Stimulated activated CD8-positive, alpha-beta memory T cell treated with anti-CD3 and anti-CD28 coated beads, Interleukin-4, amount 100 ng/mL, for 1 hour (primary cell): Measurements from ENCODE around the gene RPAP3.

ENCODE experiments used
- DNase-seq, 2 donors: peaks; one replicate each; pipeline ENCODE4 v3.0.0-alpha.2; 2020; ENCODE audit warnings: low read depth in 2 of 2, low spot score in 1 of 2

RPAP3 gene

DNA sequence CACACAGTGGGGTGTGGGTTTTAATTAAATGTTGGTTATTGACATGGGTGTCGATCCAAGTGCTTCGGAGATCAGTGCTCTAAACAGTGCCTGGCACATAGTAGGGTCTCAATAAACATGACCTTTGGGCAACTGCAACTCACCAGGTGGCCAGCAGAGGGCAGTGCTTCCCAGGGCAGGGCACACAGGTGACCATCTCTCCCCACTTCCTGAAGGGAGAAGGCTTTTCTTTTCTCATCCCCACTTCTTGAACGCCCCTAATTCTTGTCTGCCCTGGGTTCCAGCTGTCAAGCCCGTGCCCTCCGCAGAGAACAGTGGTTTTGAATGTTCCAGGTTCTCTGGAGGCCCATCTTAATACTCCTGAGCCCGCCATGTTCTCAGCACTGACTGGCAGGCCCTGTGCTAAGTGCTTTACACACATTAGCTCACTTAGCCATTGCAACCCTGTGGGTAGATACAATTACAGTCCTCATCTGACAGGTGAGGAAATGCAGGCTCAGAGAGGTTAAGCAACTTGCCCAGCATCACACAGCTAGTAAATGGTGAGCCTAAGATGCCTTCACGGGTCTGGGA is 36.5 kb upstream of the RPAP3 start:
- peak; percentile 58 for DNase-seq

GRCh38 chr12:47741340-47741703 is 35.5 kb upstream of the RPAP3 start:
- DNase-seq, result peak; percentile 17 to 48

- no peak for DNase-seq
These were observed 34.9 kb upstream of the RPAP3 start for GRCh38 chr12:47740606-47741339.

DNA sequence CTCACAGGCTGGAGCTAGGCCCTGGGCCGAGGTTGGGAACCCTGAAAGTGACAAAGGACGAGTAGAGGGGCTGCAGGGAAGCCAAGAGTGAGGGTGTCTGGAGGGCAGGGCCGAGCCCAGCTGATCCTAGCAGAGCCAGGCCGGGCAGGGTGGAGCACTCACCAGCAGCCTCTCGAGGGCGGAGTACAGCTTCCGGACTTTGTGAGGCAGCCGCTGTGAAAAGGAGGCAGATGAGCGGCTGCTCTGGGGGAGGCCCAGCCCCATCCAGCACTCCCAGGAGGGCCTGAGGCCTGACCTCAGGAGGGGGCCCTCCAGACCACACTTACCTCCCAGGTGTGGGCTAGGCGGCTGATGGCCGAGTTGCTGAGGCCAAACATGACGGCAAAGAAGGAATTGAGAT is 34.1 kb upstream of the RPAP3 start:
- no peak for DNase-seq

DNA sequence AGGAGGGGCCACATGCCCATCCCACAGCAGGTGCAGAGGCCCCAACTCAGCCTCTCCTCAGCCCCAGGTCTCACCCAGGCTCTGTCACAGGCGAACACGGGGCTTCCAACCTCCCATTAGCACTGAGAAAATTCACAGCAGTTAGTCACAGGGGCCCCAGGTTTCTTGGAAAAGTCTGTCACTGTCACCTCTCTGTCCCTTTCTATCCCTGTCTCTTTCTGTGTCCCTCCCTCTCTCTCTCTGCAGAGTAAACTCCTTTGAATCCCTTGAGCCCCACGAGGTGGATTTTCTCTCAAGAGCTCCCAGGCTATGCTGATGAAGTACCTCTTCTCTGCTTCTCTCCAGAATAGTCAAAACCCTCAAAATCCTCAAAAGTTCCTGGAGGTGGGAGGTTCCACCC is 33.5 kb upstream of the RPAP3 start:
- DNase-seq, result no peak

DNA sequence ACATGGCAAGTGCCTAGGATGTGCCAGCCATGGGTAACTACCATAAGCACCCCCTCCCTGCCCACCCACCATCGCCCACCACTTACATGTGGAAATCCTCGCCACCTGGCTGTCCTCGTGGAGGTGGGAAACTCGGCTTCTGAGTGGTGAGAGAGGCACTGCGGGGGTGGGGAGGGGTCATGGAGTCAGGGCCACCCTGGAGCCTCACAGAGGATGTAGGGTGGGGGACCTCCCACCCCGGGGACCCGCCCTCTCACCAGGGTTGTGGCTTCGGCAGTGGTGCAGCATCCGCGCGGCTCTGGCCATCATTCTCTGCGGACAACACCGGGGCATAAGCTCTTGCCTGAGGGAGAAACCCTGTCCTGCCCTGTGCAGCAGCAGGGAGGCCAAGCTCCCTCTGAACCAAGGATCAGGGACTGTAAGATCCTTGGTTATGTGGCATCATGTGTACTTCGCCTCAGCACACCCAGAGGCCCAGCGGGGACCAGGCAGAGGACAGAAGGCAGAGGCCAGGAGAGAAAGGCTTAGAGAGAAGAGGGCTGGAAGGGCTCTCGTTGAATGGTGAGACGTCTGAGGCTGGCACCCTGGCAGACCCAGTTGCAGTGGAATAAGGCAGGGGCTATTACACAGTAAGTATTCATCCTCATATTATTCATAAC is 32.2 kb upstream of the RPAP3 start:
- DNase-seq, result no peak

DNA sequence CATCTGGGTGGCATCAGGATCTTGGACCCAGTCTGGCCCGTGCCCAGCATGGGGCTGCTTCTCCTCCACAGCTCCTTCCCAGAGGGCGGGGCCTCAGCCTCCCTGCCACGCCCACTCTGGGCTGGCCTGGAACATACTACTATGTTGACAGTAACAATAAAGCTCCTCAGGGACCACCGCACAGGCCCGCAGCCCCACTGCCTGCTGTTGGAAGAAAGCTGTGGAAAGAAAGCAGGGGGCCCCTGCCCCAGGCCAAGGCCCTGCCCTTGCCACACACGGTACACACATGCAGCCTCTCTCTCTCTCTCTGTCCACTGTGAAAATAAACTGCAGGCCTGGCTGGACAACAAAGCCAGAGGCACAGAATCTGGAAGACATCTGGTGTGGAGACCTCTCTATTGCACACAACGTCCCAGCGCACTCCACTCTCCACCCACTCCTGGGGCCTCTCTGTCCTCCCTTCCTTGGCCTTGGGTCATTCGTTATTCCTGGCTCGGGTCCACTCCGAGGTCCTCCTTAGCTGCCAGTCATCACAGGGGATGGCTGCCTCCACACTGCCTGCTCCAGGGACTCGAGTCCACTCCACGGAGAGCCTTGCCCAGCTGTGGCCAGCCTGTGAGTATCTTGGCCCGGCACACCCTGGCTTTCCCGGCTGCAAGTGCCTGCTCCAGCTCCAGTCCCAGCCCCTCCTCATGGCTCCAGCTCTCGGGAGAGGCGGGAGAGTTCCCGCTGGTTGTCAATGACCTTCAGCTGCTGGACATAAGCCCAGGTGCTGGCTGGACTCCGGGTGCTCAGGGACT is 31.2 kb upstream of the RPAP3 start:
- DNase-seq, result no peak

DNA sequence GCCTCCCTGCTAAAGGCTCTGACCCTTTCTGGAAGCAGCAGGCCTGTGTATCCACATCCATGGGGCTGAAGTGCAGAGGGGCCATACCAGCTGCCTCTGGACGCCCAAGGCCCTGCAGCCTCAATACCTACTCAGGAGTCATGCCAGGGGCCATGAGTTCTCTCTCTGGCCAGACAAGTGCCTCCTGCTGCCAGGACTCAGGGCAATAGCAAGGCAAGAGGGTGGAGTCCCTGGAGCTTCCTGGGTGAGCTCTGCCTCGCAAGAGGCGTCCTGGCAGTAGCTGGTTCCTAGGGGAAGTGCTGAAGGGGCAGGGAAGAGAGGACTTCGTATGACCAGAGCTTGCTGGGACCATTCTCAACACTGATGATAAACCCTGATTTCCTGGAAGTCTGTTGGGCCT is 30.4 kb upstream of the RPAP3 start:
- no peak for DNase-seq

- DNase-seq, result no peak
These were observed 29.8 kb upstream of the RPAP3 start for GRCh38 chr12:47735649-47736048.

DNA sequence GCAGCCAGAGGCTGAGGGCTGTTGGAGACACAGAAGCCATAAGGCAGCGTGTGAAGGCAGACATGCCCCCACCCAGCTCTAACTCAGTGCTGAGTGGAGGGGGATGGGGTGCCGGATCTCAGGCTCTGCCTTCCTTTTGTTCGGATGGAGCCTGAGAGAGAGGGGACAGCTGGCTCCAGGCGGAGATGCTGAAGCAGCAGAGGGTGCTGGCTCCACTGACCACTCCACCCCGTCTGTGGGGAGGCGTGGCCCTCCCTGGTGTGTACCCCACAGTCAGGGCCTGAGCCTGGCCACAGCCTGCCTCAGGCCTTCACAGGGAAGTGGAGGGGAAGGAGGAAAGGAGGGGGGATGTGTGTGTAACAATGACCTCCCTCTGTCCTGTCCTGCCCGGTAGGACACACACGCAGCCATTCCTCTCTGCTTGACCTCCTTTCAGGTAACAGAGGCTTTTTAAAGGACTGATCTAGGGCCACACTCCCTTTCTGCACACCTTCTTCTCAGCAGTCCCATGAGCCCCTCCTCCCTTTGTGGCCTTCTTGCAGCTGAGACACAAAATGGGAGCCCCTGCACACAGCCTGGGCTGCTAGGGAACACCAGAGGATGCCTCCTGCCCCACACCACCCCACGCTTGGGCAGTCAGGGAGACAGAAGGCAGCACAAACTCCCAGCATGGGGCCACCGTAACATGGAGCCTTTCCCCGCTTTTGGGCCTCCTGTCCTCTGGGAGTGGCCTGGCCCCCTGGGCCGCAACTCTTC is 29.1 kb upstream of the RPAP3 start:
- no peak for DNase-seq

DNA sequence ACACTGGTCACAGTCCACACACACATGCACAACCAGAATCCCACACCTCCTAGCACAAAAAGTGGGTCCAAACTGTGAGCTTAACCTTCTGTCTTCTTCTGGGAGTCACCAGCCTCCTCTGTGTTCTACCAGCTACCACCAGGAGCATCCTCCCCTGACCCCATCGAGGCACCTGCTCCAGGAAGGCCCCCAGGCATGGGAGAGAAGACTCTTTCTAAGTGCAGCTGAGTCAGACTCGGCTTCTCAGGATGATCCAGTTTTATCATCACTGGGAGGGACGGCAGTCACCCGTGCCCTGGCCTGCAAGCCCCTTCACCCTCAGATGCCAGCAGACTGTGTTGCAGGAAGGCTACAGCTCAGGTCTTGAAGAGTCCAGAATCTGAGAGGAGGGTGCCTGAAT is 27.3 kb upstream of the RPAP3 start:
- no peak for DNase-seq

- no peak for DNase-seq
These were observed 26.7 kb upstream of the RPAP3 start for GRCh38 chr12:47732504-47732903.

- DNase-seq, result no peak
These were observed 25.9 kb upstream of the RPAP3 start for GRCh38 chr12:47731723-47732122.

DNA sequence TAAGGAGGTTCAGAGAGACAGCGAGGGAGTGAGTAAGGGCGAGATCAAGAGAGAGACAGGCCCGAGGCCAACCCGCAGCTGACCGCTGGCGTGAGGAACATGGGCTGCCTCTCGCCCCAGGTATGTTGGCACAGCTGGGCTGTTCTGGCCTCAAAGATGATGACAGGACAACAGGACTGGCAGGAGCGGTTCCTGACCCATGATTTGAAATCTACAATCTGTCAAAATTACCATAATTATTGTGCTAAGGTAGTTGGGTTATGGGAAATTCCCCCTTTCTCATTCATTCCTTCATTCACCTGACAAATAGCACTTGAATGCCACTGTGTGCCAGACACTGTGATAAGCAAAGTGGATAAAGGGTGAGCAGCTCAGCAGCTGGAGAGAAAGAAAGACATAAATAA is 24.5 kb upstream of the RPAP3 start:
- no peak for DNase-seq

GRCh38 chr12:47729233-47729632 is 23.4 kb upstream of the RPAP3 start:
- no peak for DNase-seq

- DNase-seq, result no peak
These were observed 20.1 kb upstream of the RPAP3 start for GRCh38 chr12:47725893-47726292.

GRCh38 chr12:47725091-47725772 is 19.4 kb upstream of the RPAP3 start, which contains the start of gene ENDOU:
Gene ENDOU (minus strand): TSS chr12:47725490. CDS start chr12:47725413, 77 bp downstream.
- no peak for DNase-seq

DNA sequence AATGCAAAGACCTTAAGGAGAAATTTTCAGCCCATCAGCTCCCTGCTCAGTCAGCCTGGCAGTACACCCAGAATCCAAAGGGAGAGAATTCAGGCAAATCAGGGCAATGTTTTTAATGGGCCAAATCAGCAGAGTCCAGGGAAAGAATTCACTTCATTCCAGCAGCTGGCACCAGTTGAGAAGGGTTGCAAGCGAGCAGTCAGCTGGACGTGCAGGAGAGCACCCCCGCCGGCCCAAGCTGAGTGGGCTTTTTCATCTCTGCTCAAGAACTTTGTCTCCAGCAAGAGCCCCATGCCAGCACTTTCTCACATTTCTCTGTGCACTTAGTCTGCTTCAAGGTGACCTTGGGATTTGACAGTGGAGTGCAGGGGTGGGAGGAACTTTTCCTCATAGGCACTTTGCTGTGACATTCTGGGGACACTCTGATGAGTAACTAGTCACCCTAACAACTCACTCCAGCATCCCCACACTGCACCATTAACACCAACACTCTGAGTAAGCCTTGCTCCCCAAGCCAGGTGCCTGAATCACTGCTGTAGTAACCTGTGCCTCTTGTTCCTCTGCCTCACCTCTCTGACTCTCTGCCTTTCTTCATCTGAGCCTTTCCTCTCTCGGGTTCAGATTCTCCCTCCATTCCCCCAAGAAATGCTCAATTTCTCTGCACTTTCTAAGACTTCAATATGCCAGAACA is 17.3 kb upstream of the RPAP3 start:
- no peak for DNase-seq

DNA sequence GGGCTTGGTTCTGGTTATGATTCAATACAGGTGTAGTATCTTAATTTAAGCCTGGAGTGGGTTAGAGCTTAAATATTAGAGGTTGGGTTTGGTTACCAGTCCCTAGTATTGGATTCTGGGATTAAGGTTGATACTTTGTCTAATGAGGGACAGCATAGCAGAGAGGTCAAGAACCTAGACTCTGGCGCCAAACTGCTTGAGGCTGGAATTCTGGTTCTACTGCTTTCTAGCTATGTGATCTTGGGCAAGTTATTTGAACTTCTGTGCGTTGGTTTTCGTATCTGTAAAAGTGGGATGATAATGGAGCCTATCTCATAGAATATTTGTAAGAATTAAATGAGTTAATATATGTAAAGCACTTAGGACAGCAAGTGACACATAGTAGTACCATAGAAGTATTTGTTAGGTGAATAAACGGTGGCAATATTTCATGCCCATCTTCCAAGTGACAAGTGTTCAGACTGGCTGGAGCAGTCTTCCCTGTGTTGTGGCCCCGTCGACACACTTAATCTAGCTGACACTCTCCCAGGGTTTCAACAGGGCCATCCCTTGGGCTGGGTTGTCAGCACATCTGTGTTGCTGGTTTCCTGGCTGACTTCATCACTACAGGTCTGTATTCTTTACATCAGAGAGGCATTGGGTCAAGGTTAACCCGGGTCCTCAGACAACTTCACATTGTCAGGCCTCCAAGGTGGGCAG is 16.5 kb upstream of the RPAP3 start:
- DNase-seq, result no peak
